NCI-H748 treated with DMSO at 0.1 percent for 48 hours (cell line): ENCODE results near the gene TRPV4.
A peak's percentile ranks its signal among the peaks of the same experiment; 100 is the strongest.

Experiments
- DNase-seq: peaks from one replicate; lab custom pipeline; 2025; lab: John Stamatoyannopoulos, UW

The TRPV4 gene

DNA sequence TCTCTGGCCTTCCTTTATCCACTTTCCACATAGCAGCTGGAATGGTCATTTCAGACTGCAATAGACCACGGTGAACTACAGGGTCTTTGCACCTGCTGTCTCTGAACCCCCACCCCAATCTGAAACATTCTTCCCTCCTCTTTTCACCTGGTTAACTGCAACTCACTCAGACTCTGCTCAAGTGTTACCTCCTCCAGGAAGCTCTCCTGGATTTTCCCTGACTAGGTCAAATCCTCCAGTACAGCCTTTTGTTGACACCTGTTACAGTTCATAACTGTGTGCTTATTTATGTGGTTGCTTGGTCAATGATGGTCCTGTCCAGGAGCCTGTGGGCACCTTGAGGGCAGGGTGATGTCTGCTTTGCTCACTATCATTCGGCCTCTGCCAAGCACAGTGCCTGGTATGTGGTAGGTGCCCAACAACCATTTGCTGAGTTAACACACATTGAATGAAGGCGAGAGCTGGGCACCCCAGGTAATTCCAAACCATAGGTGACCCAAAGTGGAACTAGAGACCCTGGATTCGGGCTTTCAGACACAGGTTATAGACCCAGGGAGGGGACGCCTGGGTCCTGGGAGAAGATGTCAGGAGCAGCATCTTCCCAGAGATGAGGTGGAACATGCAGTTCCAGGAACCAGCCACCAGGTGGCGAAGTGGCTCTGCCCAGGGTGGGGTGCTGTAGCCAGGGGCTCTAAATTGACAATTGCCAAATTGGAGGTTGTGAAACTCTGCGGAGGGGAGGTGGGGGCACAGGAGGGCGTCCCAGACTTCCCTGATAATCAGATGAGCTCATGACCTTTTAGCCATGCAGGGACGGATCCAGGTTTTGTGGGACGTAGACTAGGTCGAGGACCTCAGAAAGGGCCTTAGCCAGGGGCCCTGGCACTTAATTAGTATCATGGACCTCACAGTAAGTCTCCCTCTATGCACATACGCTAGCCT is 28.1 kb downstream of the TRPV4 start:
- peak; percentile 5 for DNase-seq

DNA sequence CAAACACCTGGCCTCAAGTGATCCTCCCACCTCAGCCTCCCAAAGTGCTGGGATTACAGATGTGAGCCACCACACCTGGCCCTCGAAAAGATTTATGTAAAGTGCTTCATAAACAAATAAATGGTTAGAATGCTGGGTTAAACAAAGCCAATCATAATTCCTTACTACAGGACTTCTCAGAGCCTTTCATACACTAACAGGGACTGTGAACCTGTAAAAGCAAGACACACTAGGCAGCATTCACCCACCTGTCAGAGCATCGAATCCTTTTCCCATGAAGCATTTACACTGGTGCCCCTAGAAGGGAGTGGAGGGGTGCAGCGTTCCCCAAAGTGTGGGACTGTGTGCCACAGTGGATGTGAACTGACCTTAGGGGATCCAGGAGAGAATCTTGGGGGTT is 29.5 kb downstream of the TRPV4 start:
- no peak for DNase-seq

DNA sequence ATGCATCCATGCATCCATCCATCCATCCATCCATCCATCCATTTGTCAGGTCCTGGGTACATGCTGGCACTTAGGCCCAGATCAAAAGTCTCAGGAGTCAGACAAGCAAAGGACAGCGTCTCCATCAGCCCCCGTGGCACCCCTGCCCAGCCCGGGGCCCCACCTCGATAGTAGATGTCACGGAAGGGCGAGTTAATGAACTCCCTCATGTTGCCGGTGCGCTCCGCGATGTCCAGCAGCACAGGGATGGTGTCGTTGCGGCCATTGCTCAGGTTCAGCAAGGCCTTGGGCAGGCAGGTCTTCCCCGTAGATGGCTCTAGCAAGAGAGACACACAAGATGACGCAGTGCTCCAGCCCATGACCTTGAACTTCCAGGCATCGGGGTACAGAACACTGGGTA is 30.4 kb downstream of the TRPV4 start:
- no peak for DNase-seq

DNA sequence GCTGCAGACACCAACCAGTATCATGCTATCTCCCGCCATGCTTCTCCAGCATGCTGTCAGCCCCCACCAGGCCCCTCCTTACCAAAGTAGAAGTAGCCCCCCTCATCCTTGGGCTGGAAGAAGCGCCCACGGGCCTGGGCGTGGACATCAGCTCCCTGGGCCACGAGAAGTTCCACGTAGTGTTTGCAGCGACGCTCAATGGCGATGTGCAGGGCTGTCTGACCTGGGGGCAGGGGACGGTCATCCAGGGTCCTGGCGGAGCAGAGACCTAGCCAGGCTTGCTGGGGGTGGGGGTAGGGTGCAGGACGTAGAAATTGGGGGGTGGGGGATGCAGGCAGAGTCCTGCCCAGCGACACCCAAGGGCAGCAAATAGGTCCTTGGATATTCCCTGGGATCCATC is 32.7 kb downstream of the TRPV4 start:
- DNase-seq, result no peak

DNA sequence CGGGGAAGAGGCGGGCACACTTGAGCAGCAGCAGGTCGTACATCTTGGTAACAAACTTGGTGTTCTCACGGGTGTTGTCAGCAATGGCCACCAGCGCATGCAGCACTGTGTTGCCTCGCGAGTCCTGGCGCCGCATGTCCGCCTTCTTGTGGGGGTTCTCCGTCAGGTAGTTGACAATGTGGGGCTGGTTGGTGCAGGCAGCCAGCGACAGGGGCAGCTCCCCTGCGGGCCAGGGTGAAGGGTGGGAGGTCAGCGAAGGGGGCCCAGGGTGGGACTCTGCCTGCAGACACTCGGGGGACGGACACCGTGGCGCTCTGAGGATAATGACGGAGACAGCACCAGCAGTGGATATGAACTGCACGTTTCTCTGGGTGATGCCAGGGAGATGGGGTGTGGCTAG is 34.5 kb downstream of the TRPV4 start:
- no peak for DNase-seq

DNA sequence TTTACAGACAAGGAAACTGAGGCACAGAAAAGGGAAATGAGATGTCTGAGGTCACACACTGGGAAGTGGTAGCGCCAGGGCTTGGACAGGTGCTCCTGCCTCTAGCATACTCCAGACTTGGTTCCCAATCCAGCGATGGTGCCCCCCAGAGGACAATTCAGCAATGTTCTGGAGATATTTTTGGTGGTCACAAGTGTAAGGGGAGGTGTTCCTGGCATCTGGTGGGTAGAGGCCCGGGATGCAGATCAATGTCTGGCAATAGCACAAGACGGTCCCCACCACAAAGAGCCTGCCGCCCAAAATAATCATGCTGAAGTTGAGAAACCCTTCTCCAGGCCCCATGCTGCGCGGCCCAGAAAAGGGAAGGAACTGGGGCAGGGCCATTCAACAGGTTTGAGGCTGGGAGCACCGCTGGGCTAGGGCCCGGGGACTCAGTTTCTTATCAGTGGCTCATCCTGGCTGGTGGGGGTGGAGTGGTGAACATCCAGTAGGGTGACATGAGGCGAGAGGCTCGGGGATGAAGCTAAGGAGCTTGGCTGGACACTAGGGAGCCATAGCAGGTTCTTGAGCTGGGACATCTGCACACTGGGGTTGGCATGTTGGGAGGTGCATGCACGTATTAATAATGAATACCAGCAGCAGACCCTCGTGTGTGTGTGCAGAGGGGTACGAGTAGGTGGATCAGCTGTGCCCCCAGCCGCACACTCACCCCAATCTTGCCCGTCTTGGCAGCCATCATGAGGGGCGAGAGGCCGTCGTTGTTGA is 35.1 kb downstream of the TRPV4 start:
- no peak for DNase-seq

DNA sequence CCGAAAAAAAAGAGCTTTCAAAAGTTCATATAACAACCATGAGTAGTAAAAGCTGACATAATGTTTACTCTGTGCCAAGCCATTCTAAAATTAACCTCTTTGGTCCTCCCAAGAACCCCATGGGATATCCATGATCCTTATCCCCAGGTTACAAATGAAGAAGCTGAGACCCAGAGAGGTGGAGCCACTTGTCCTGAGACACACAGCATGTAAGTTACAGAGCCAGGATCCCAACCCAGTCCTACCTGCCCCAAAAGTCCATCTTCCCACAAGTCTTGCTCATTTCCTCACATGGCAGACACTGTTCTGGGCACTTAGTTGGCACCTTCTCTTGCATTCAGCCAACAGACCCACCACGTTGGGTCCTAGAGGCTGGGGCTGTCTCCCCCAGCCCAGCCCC is 37.1 kb downstream of the TRPV4 start:
- no peak for DNase-seq

DNA sequence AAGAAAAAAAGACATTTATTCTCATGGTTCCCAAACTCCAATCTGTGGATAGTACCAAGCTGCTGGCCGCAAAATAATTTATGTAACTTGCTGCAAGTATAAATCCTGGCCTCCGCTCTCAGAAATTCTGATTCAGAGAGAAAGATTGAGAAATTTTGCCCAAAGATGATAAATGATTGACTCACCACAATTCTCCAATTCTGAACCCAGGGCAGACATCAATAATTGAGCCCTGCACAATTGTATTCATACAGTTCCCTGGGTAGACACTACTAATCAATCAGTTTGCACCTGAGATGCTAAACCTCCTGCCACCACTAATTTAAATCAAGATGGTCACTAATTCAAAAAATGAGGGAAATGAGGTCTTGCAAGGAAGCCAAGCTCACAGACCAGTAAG is 38.2 kb downstream of the TRPV4 start:
- no peak for DNase-seq

DNA sequence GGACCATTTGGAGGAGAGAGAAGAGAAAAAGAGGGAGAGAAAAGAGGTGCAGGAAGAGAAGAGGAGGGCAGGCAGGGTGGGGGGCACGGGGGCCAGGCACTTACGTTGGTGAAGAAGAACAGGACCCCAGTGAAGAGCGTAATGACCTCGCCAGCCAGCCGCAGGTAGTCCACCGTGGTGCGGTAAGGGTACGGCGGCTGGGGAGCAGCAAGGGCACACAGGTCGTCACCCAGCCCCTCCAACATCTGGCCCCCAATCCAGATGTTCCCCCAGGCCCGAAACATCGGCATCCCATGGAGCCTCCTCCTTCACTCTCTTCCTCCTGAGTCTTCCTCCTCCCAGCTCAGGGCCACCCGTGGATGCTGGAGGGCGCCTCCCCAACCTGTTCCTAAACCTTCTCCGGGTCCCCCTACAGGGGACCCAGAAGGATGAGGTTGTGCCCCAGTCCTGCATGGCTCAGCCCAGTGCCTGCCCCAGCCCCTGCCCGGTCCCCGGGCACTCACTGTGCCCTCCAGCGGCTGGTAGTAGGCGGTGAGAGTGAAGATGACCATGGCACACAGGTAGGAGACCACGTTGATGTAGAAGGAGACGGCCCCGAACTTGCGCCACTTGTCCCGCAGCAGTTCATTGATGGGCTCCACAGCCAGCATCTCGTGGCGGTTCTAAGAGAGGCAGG is 39.2 kb downstream of the TRPV4 start:
- no peak for DNase-seq

DNA sequence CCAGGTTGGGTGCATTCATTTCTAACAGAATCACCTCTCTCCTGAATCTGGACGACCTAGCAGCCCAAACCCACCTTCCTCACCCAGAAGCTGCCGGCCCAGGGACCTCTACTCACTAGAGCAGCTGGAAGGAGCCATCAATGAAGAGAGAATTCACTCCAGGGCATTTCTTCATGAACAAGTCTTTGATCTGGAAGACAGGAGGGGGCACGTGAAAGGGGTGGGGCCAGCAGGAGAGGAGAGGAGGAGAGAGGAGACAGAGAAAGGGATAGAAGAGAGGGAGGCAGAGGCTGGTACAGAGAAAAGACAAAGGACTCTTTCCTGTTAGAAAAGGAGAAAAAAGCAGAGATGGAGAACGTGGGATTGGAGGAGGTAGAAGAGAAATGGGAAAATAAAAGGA is 39.8 kb downstream of the TRPV4 start:
- no peak for DNase-seq

DNA sequence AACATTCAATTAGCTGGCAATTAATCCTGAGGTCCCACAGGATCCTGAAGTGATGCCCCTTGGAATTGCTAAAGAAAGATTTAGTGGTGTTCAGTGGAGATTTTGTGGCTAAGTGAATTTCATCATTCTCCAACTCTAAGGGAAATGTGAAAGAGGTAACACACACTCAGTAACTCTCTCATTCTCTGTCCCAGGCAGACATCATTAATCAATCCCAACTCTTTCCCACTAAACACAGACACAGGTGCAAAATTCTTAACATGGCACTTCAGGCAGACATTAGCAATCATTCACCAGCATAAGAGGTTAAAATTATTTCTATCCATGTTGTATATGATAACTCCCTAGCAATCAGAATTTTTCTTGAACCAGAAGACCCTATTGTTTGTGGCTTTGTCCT is 40.2 kb downstream of the TRPV4 start:
- DNase-seq, result no peak

DNA sequence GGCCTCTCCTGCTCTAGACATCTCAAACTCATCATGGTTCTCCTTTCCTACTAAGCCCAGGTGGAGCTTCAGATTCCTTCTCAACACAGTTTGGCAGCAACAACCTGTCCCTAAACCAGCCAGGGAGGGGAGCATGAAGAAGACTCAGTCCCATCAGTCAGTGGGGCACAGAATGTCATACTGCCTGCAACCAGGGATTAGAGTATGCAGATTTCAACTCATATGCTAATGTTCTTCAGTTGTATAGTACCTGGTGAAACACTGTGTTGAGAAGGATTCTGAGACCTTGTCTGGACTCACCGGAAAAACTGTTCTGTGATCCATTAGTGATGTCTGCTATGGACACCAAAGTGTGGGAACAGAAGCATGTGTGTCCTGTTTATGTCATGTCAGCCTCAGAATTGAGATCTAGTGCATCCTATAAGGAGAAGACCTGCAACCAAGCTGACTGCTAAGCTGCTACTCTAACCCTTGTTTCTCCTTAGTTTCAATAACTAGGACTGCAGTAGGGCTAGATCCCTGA is 43.6 kb downstream of the TRPV4 start:
- no peak for DNase-seq

DNA sequence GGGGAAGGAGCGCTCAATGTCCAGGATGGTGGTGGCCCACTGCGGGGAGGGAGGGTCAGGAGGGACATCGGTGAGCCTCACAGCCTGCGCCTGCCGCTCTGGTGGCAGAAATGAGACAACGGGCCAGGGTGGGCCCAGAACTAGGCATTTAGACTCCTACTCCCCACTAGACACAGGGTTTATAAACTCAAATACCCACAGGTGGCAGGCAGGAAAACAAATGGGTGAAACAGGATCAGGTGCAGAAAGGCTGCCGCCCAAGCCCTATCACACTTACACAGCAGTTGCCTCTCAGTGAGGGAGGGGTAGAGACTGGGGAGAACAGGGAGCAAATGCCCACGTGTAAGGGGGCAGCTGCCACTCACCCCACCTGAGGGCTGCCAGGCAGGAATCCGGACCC is 46.4 kb downstream of the TRPV4 start:
- DNase-seq, result no peak

DNA sequence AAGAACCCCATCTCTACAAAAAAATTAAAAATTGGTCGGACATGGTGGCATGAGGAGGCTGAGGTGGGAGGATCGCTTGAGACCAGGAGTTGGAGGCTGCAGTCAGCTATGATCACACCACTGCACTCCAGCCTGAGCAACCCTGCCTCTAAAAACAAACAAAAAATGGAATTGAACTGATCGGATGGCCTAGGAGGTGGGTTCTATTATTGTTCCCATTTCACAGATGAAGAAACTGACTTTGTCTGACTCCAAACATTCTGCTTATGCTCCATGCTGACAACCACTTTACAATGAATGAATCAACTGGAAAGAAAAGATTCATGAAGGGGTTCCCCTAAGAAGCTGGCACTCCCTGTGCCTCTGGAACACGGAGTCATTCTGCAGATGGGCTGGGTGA is 47.3 kb downstream of the TRPV4 start:
- no peak for DNase-seq

DNA sequence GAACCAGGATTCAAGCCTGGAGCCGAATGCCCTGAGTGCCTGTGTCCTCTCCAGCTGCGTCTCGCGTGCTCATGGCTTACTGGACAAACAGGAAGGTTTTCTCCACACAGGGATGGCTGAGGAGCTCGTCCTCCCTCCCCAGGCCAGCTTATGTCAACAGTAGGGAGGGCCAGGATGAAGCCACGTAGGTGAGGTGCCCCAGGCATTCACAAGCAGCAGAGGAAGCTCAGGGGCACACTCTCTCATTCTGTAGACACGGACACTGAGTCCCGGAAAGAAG is 49.3 kb downstream of the TRPV4 start:
- no peak for DNase-seq

DNA sequence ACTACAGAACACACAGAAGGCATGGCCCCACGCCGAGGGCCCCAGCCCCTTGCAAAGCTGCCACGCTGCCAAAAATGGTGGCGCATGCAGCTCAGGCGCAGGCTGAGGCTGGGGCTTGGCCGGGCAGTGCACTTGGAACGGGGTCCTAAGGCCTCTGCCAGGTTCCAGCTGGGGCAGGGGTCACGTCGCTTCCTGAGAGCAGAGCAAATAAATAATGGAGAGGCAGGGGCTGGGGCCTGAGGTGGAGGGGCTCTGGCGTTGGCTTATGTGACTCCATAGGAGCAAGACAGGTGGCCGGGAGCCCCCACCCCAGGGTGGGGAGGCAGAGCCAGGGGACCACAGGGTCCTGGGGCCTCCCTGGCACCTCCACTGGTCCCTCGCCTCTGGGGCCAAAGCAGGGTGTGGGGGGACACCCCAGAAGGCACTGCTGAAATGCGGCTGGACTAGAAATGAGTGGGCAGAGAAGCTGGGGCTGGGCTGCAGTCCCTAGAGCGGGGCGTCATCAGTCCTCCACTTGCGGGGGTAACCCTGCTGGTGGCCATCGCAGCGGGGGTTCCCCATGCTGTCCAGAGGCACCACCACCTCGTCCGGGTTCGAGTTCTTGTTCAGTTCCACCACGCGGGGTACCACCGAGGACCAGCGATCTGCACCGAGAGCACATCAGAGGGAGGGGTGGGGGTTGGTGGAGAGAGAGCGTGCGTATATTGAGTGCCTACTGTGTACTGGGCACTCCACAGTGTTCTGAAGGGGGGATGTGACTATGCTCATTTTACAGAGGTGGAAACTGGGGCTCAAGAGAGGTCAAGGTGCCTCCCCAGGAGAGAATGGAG is 49.8 kb downstream of the TRPV4 start:
- DNase-seq, result no peak

DNA sequence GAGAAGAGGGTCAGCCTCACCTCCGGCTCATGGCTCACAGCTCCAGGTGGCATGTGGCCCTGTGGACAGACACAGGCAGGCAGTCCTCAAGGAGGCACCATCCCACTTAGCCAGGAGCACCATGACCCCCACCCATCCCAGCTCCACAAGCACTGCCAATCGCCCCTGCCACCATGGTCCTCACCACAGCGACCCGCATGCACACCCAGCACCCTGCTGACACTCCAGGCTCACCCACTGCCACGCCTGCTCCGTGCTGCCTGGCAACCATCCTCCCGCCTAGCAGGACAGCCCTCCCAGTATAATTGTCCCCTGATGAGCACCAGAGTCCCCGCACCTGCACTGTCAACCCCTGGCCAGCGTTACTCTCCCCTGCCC is 50.9 kb downstream of the TRPV4 start:
- DNase-seq, result no peak

DNA sequence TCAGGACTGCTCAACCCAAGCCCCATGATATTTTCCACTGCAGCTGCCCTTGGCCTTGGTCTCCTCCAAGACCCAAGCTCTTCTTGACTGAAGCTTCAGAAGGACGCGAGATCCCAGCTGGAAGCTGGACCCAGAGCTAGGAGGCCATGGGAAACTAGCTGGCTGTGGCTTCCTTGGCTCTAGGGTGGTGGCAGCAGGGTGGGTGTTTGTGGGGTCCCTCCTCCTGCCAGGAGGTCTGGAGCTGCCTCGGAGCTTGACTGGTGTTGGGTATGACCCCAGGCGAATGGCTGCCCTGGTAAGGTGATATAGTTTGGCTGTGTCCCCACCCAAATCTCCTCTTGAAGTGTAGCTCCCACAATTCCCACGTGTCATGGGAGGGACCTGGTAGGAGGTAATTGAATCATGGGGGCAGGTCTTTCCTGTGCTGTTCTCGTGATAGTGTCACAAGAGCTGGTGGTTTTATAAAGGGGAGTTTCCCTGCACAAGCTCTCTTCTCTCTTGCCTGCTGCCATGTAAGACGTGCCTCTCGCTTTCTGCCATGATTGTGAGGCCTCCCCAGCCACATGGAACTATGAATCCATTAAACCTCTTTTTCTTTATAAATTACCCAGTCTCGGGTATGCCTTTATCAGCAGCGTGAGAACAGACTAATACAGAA is 51.4 kb downstream of the TRPV4 start:
- DNase-seq, result no peak

DNA sequence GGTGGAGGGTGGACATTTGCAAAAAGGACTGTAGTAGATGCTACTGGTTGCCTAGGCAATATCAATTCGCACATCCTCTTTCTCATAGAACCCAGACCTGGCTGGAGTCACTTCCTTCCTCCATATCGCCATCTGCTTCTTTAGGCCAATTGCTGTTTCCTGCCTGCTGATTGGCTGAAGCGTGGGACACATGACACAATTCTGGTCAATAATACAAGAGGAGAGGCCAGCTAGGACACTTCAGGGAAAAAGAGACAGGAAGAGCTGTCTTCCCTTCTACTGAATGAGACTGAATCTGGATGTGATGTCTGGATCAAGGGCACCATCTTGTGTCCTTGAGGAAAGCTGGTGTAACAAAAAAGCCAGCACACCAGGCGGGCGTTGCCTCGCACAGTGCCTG is 53.8 kb downstream of the TRPV4 start:
- no peak for DNase-seq

DNA sequence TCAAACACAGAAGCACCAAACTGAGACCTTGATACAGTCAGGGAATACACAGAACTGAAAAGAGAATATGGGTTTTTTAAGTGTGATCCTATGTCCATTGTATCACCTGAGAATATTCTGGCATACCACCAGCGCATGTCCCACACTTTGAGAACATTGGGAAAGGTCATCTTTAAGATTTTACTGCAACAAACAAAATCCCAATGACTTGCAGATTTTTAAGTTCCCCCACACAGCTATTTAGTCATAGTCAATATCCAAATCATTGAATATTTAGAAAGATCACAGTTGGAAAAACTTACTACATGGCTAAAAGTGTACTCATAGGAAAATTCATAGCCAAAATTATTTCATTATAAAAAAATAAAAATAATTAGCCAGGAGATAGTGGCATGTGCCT is 54.5 kb downstream of the TRPV4 start:
- no peak for DNase-seq

DNA sequence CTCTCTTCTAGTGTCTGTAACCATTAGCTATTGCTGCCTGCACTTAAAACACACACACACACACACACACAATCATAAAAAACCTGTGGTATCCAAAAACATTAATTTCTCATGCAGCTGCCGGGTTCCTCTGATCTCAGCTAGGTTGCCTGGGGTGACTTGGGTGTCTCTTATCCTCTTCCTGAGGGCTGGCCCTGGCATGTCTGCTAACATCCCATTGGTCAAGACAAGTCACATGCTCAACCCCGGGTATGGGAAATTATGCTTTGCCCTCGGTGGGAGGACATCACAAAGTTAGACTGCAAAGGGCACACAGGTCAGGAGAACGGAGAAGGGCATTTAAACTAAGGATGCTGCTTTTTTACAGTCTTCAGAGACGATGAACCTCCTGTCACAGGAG is 55.7 kb downstream of the TRPV4 start:
- DNase-seq, result no peak
